Neural crest cell (in vitro differentiated cells): ENCODE data around the gene MECP2. TPM values are rescaled to one million over a fixed set of nuclear protein-coding genes. Genes with fewer than 3 reads are reported as not detected.
"Not testable (repeated sequence)": the region's sequence is repeated elsewhere in the genome, so short reads cannot be mapped to it uniquely, and the experiment has no call there.

Experiments used
- DNase-seq: peaks from one replicate; pipeline ENCODE4 v3.0.0; 2021; ENCODE audit warnings: low read depth, mixed read lengths, low spot score
- H3K27ac Mint-ChIP-seq: one replicate; pipeline ENCODE4 v1.8.0; 2021; ENCODE audit warnings: mild to moderate bottlenecking, mixed read lengths; ENCODE audit not compliant: unreplicated experiment
- H3K27me3 Mint-ChIP-seq: 2 replicates; pipeline ENCODE4 v1.8.0; 2021; ENCODE audit warnings: low read depth, mild to moderate bottlenecking, mixed read lengths
- H3K36me3 Mint-ChIP-seq: 2 replicates; pipeline ENCODE4 v1.8.0; 2021; ENCODE audit warnings: low read depth, mild to moderate bottlenecking, mixed read lengths
- H3K4me1 Mint-ChIP-seq: 2 replicates; pipeline ENCODE4 v1.8.0; 2021; ENCODE audit warnings: mixed read lengths
- H3K4me3 Mint-ChIP-seq: one replicate; pipeline ENCODE4 v1.8.0; 2021; ENCODE audit warnings: mild to moderate bottlenecking, mixed read lengths
- H3K9me3 Mint-ChIP-seq: 2 replicates; pipeline ENCODE4 v1.8.0; 2021; ENCODE audit warnings: mixed read lengths
- CTCF ChIP-seq: fragments of 200-600 bp; sonication (generic); conservative IDR thresholded peaks from 2 replicates; pipeline ENCODE4 v1.5.0; 2021; ENCODE audit warnings: antibody characterized with exemption, mild to moderate bottlenecking
- total RNA-seq: library from RNA; stranded (reverse); gene quantifications from 2 replicates; pipeline ENCODE4 v1.2.1, GENCODE V29; 2021

MECP2 gene
- total RNA-seq, 1 donor from 2014 or later, result 49.1 TPM

GRCh38 chrX:153984351-153985178, 113.0 kb downstream of the MECP2 start:
- H3K4me1 Mint-ChIP-seq, result peaks cover 12% of the 10 kb centered on the region
- no peaks in the 10 kb centered on the region for H3K9me3 Mint-ChIP-seq
- no peak for TF ChIP-seq CTCF
- H3K27me3 Mint-ChIP-seq, result no peaks in the 10 kb centered on the region
- no peak overlapping the region for H3K4me3 Mint-ChIP-seq
- no peak overlapping the region for H3K27ac Mint-ChIP-seq
- no peak for DNase-seq
- peaks cover 5% of the 10 kb centered on the region for H3K36me3 Mint-ChIP-seq

GRCh38 chrX:153983321-153983801, 114.2 kb downstream of the MECP2 start:
- no peak overlapping the region for H3K4me3 Mint-ChIP-seq
- H3K9me3 Mint-ChIP-seq, result no peaks in the 10 kb centered on the region
- H3K36me3 Mint-ChIP-seq, result peaks cover 5% of the 10 kb centered on the region
- no peak overlapping the region for H3K27ac Mint-ChIP-seq
- peaks cover 8% of the 10 kb centered on the region for H3K4me1 Mint-ChIP-seq
- no peak for DNase-seq
- TF ChIP-seq CTCF, result no peak
- no peaks in the 10 kb centered on the region for H3K27me3 Mint-ChIP-seq

- Mint-ChIP-seq H3K27ac (peak overlapping the region; percentile 89), H3K4me1 (peaks cover 8% of the 10 kb centered on the region), H3K27me3 (no peaks in the 10 kb centered on the region), H3K36me3 (peaks cover 5% of the 10 kb centered on the region), H3K4me3 (no peak overlapping the region), H3K9me3 (no peaks in the 10 kb centered on the region)
- TF ChIP-seq CTCF, result no peak
- no peak for DNase-seq
Observed at GRCh38 chrX:153981771-153982533, 115.6 kb downstream of the MECP2 start.

GRCh38 chrX:153981231-153981630, 116.3 kb downstream of the MECP2 start:
- Mint-ChIP-seq H3K9me3 (no peaks in the 10 kb centered on the region), H3K27me3 (no peaks in the 10 kb centered on the region), H3K4me3 (no peak overlapping the region), H3K27ac (peak overlapping the region; percentile 89), H3K36me3 (peaks cover 5% of the 10 kb centered on the region), H3K4me1 (peaks cover 8% of the 10 kb centered on the region)
- no peak for TF ChIP-seq CTCF
- DNase-seq, result no peak

GRCh38 chrX:153980394-153980793, 117.1 kb downstream of the MECP2 start:
- not testable (repeated sequence) for DNase-seq, H3K4me3 Mint-ChIP-seq, H3K36me3 Mint-ChIP-seq, H3K9me3 Mint-ChIP-seq, H3K27me3 Mint-ChIP-seq, H3K4me1 Mint-ChIP-seq, H3K27ac Mint-ChIP-seq
